Gastrocnemius medialis (tissue), 4 donors: ENCODE data around the gene CHCHD3. TPM values are rescaled to one million over a fixed set of nuclear protein-coding genes. Genes with fewer than 3 reads are reported as not detected.

Experiments
- ATAC-seq, 2 donors: fragments of 150-250 bp; one replicate each; pipeline ENCODE4 v1.9.1; 2016
- DNase-seq, 2 donors: peaks; one replicate each; pipeline ENCODE4 v3.0.0-alpha.2; 2019
- H3K27ac ChIP-seq, 4 donors: fragments of 200-600 bp; sonication (generic); 1 replicate in 1 of 4; 2 replicates in 3 of 4; pipeline ENCODE4 v1.5.1; 2016 to 2018; ENCODE audit warnings: mild to moderate bottlenecking in 2 of 4, moderate library complexity in 1 of 4
- H3K27me3 ChIP-seq, 3 donors: fragments of 200-600 bp; sonication (generic) in 2 of 3; 1 replicate in 1 of 3; 2 replicates in 2 of 3; pipeline versions ENCODE4 v1.5.1 to v1.6.0; 2016 to 2019; ENCODE audit warnings: mild to moderate bottlenecking in 1 of 3, moderate library complexity in 1 of 3
- H3K36me3 ChIP-seq, 2 donors: fragments of 200-600 bp; sonication (generic) in 1 of 2; one replicate each; pipeline ENCODE4 v1.5.1; 2017 to 2018
- H3K4me1 ChIP-seq, 2 donors: fragments of 200-600 bp; sonication (generic) in 1 of 2; one replicate each; pipeline ENCODE4 v1.5.1; 2016 to 2017; ENCODE audit warnings: mild to moderate bottlenecking in 2 of 2
- H3K4me3 ChIP-seq, 4 donors: fragments of 200-600 bp; sonication (generic) in 3 of 4; 1 replicate in 1 of 4; 2 replicates in 3 of 4; pipeline ENCODE4 v1.5.1; 2016 to 2019; ENCODE audit warnings: mild to moderate bottlenecking in 2 of 4
- H3K9me3 ChIP-seq, 3 donors: fragments of 200-600 bp; sonication (generic) in 2 of 3; 1 replicate in 1 of 3; 2 replicates in 2 of 3; pipeline ENCODE4 v1.5.1; 2016 to 2019
- CTCF ChIP-seq, 5 experiments: fragments of 450-650 bp in 3 of 5; fragments of 200-600 bp in 2 of 5; sonication (generic) in 2 of 5; IDR thresholded peaks in 4 of 5; conservative IDR thresholded peaks in 1 of 5; 1 replicate in 4 of 5; 2 replicates in 1 of 5; pipeline ENCODE4 v1.5.1; 2016 to 2019; ENCODE audit warnings: antibody characterized with exemption in 5 of 5, mild to moderate bottlenecking in 3 of 5, moderate library complexity in 3 of 5
- POLR2A ChIP-seq, 2 donors: fragments of 450-650 bp; IDR thresholded peaks; one replicate each; pipeline ENCODE4 v1.6.1; 2017; ENCODE audit warnings: antibody characterized with exemption in 2 of 2, mild to moderate bottlenecking in 2 of 2, moderate library complexity in 2 of 2
- in situ Hi-C, 4 donors: fragments of 200-750 bp; cut with MboI; loops; one replicate each; pipeline versions ENCODE4 v1.15.0 to v1.8.0; 2017; ENCODE audit warnings: low sequenced_read_pairs in 4 of 4
- intact Hi-C: fragments of 100-400 bp; cut with DNase I; formaldehyde crosslinking; loops from one replicate; pipeline ENCODE4 v1.15.1; 2023; ENCODE audit warnings: low total_unique reads
- total RNA-seq, 4 donors: library from RNA; depleted of rRNA; stranded (reverse); fragments of >200 nt; gene quantifications; one replicate each; pipeline versions ENCODE4 v1.1.0 to v1.2.3, GENCODE V29; 2016

Gene CHCHD3
- total RNA-seq, 4 donors from 2014 or later, result 110 to 177 (median 131) TPM

GRCh38 chr7:132869166-132869861 lies 212.6 kb downstream of the CHCHD3 start:
- TF ChIP-seq CTCF (IDR thresholded peaks at IDR 0.05 in 4 of 5, conservative IDR thresholded peaks at IDR 0.05 in 1 of 5) (no peak), POLR2A (IDR thresholded peaks at IDR 0.05) (no peak)
- Histone ChIP-seq H3K27ac (no peak overlapping the region), H3K4me3 (no peak overlapping the region), H3K36me3 (no peaks in the 10 kb centered on the region), H3K9me3 (no peaks in the 10 kb centered on the region), H3K27me3 (no peaks in the 10 kb centered on the region), H3K4me1 (peaks cover 25% of the 10 kb centered on the region in 2 donors)
- in situ Hi-C loops, result no loop called here
- intact Hi-C loops, result no loop called here
- ATAC-seq (no peak), DNase-seq (no peak)

GRCh38 chr7:132866551-132866950 lies 215.3 kb downstream of the CHCHD3 start:
- no peak for TF ChIP-seq CTCF (IDR thresholded peaks at IDR 0.05 in 4 of 5, conservative IDR thresholded peaks at IDR 0.05 in 1 of 5)
- no peak overlapping the region for H3K27ac ChIP-seq

DNA sequence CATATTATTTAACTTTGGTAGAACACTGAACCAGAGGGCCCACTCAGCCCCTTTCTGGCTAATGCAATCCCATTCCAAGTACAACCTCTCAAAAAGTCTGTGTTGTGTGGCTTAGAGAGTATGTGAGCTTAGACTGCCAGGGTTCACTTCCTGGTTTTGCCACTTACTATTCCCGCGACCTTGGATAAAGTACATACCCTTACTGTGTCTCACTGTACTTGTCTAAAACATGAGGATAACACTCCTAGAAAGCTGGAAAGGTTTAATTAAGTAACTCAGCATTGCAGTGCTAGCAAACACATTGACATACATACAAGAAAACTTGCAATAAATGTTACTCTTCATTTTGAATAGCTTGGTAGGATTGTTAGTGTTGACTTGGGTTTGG lies 215.8 kb downstream of the CHCHD3 start:
- Histone ChIP-seq H3K4me1 (peaks cover 25% of the 10 kb centered on the region in 2 donors), H3K27me3 (no peaks in the 10 kb centered on the region), H3K36me3 (no peaks in the 10 kb centered on the region), H3K4me3 (no peak overlapping the region), H3K9me3 (no peaks in the 10 kb centered on the region), H3K27ac (no peak overlapping the region)
- intact Hi-C loops (no loop called here), in situ Hi-C loops (no loop called here)
- TF ChIP-seq CTCF (IDR thresholded peaks at IDR 0.05 in 4 of 5, conservative IDR thresholded peaks at IDR 0.05 in 1 of 5) (no peak), POLR2A (IDR thresholded peaks at IDR 0.05) (no peak)
- ATAC-seq (no peak), DNase-seq (no peak)

More at GRCh38 chr7:132866551-132866950, 215.3 kb downstream of the CHCHD3 start:
- Histone ChIP-seq H3K4me1 (peaks cover 25% of the 10 kb centered on the region in 2 donors), H3K36me3 (no peaks in the 10 kb centered on the region), H3K4me3 (no peak overlapping the region), H3K27me3 (no peaks in the 10 kb centered on the region), H3K9me3 (no peaks in the 10 kb centered on the region)
- ATAC-seq (no peak), DNase-seq (no peak)
- in situ Hi-C loops, result no loop called here
- intact Hi-C loops, result no loop called here

DNA sequence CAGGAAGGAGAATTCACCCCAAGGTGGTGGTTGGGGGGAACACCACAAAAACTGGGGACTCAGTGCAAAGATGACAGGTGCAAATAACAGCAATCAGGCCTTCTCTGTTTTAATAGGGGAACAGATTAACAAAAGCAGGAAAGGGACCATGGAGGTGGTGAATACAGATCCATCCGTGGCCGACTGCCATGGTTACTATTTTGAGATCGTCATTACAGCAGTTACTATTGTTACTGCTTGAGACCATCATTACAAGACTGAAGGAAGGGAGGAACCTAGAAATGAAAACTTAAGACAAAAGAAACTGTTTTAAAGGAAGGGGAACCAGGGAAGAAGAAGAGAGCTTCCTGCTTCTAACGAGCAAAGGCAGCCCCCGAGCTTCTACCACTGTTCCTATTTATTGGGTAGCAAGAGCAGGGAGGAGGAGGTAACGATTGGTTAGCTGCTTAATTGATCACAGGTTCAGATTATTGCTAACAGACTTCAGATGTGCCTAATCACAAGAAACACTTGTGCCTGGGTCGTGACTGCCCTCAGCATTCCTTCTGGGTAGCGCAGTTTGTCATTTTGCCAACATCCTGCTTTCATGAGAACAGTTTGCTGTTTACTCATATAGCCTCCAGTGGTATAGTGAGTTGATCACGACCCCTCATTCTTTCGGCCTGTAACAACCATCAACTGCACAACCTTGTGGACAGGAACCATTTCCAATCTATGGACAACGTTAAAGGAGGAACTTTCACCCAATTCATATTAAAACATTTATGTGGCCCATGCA lies 216.3 kb downstream of the CHCHD3 start:
- TF ChIP-seq POLR2A (IDR thresholded peaks at IDR 0.05) (no peak), CTCF (IDR thresholded peaks at IDR 0.05 in 4 of 5, conservative IDR thresholded peaks at IDR 0.05 in 1 of 5) (no peak)
- peak in 1 of 2 donors; percentile 53 for ATAC-seq
- Histone ChIP-seq H3K27me3 (no peaks in the 10 kb centered on the region), H3K27ac (peak overlapping the region in 1 of 4 donors; percentile 19), H3K36me3 (no peaks in the 10 kb centered on the region), H3K4me3 (no peak overlapping the region), H3K9me3 (no peaks in the 10 kb centered on the region), H3K4me1 (peaks cover 25% of the 10 kb centered on the region in 2 donors)
- in situ Hi-C loops (no loop called here), intact Hi-C loops (no loop called here)
- DNase-seq, result no peak
